Smooth muscle cell (in vitro differentiated cells): ENCODE measurements around the gene PCDHGA8. TPM values are rescaled to one million over a fixed set of nuclear protein-coding genes. Genes with fewer than 3 reads are reported as not detected.
"Not testable (repeated sequence)": the region's sequence is repeated elsewhere in the genome, so short reads cannot be mapped to it uniquely, and the experiment has no call there.

Experiments
- DNase-seq: peaks from one replicate; lab custom pipeline; 2025; ENCODE audit not compliant: unreplicated experiment; lab: John Stamatoyannopoulos, UW
- H2AFZ ChIP-seq: fragments of 200-600 bp; sonication (generic); 2 replicates; pipeline ENCODE4 v1.6.0; 2016; ENCODE audit warnings: antibody characterized with exemption, low read depth, mild to moderate bottlenecking
- H3F3A ChIP-seq: fragments of 200-600 bp; sonication (generic); 2 replicates; pipeline ENCODE4 v1.6.0; 2017; ENCODE audit warnings: antibody characterized with exemption, low read depth
- H3K27ac ChIP-seq: fragments of 200-600 bp; sonication (generic); 2 replicates; pipeline ENCODE4 v1.5.1; 2016; ENCODE audit warnings: low read depth, mild to moderate bottlenecking
- H3K27me3 ChIP-seq: fragments of 200-600 bp; sonication (generic); 2 replicates; pipeline ENCODE4 v1.6.1; 2016; ENCODE audit warnings: low read depth, mild to moderate bottlenecking
- H3K36me3 ChIP-seq: fragments of 200-600 bp; sonication (generic); 2 replicates; pipeline ENCODE4 v1.5.1; 2016; ENCODE audit warnings: low read depth
- H3K4me1 ChIP-seq: fragments of 200-600 bp; sonication (generic); 2 replicates; pipeline ENCODE4 v1.5.1; 2016; ENCODE audit warnings: low read depth
- H3K4me2 ChIP-seq: fragments of 200-600 bp; sonication (generic); 2 replicates; pipeline ENCODE4 v1.6.0; 2016; ENCODE audit warnings: mild to moderate bottlenecking
- H3K4me3 ChIP-seq: fragments of 200-600 bp; sonication (generic); 2 replicates; pipeline ENCODE4 v1.5.1; 2016; ENCODE audit warnings: mild to moderate bottlenecking
- H3K79me2 ChIP-seq: fragments of 200-600 bp; sonication (generic); 2 replicates; pipeline ENCODE4 v1.6.0; 2016; ENCODE audit warnings: low read depth, mild to moderate bottlenecking
- H3K9ac ChIP-seq: fragments of 200-600 bp; sonication (generic); 2 replicates; pipeline ENCODE4 v1.6.0; 2016; ENCODE audit warnings: low read depth
- H3K9me3 ChIP-seq: fragments of 200-600 bp; sonication (generic); replicated peaks from 2 replicates; pipeline ENCODE4 v1.5.1; 2016; ENCODE audit warnings: low read depth
- H4K20me1 ChIP-seq: fragments of 200-600 bp; sonication (generic); 2 replicates; pipeline ENCODE4 v1.6.0; 2016; ENCODE audit warnings: low read depth
- WGBS: methylation state at CpG from one replicate; pipeline ENCODE4 v1.1.7; 2016; ENCODE audit warnings: low lambda C conversion rate; 5-methylcytosine and 5-hydroxymethylcytosine counted together
- polyA plus RNA-seq: library from polyadenylated mRNA; unstranded; fragments of >200 nt; fragmentation: Nextera tagmentation; extraction: Ambion mirVana; gene quantifications from 2 replicates; pipeline ENCODE4 v1.2.1, GENCODE V29; 2016
- total RNA-seq: library from RNA; depleted of rRNA; stranded (reverse); fragments of >200 nt; gene quantifications from 2 replicates; pipeline ENCODE4 v1.2.3, GENCODE V29; 2014
- TF ChIP-seq, protein P1 (sequence below): fragments of 200-600 bp; sonication (generic); IDR thresholded peaks from 2 replicates; pipeline ENCODE4 v1.5.1; 2017; ENCODE audit warnings: borderline replicate concordance, mild to moderate bottlenecking, antibody characterized with exemption; ENCODE audit not compliant: insufficient read depth, poor library complexity, severe bottlenecking

Gene PCDHGA8
- total and polyA plus RNA-seq, 2 experiments from 2014 or later: 0.25 to 3.2 TPM

DNA sequence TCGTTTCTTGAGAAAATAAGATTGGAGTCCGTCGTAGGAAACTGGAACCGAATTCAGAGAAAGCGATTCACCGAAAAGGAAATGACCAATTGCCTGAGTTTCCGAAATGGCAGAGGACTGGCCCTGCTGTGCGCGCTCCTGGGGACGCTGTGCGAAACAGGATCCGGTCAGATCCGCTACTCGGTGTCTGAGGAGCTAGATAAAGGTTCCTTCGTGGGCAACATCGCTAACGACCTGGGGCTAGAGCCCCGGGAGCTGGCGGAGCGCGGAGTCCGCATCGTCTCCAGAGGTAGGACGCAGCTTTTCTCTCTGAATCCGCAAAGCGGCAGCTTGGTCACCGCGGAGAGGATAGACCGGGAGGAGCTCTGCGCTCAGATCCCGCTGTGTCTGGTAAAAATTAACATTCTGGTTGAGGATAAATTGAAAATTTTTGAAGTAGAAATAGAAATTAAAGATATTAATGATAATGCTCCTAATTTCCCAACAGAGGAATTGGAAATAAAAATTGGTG lies 48.4 kb upstream of the PCDHGA8 start:
- TF ChIP-seq, protein P1, sequence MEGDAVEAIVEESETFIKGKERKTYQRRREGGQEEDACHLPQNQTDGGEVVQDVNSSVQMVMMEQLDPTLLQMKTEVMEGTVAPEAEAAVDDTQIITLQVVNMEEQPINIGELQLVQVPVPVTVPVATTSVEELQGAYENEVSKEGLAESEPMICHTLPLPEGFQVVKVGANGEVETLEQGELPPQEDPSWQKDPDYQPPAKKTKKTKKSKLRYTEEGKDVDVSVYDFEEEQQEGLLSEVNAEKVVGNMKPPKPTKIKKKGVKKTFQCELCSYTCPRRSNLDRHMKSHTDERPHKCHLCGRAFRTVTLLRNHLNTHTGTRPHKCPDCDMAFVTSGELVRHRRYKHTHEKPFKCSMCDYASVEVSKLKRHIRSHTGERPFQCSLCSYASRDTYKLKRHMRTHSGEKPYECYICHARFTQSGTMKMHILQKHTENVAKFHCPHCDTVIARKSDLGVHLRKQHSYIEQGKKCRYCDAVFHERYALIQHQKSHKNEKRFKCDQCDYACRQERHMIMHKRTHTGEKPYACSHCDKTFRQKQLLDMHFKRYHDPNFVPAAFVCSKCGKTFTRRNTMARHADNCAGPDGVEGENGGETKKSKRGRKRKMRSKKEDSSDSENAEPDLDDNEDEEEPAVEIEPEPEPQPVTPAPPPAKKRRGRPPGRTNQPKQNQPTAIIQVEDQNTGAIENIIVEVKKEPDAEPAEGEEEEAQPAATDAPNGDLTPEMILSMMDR: no peak
- no peak overlapping the region for H3K4me2 ChIP-seq
- H4K20me1 ChIP-seq: no peaks in the 10 kb centered on the region
- H3K79me2 ChIP-seq: no peaks in the 10 kb centered on the region
- WGBS: 96% methylated on average over 31 of the region's 31 CpGs
- no peak overlapping the region for H3K4me3 ChIP-seq
- H3K27me3 ChIP-seq: no peaks in the 10 kb centered on the region
- H3K9me3 ChIP-seq: peaks cover 8% of the 10 kb centered on the region
- DNase-seq: no peak
- no peaks in the 10 kb centered on the region for H3F3A ChIP-seq
- no peaks in the 10 kb centered on the region for H3K4me1 ChIP-seq
- H3K36me3 ChIP-seq: no peaks in the 10 kb centered on the region
- no peak overlapping the region for H3K27ac ChIP-seq
- no peak overlapping the region for H3K9ac ChIP-seq
- no peak overlapping the region for H2AFZ ChIP-seq

DNA sequence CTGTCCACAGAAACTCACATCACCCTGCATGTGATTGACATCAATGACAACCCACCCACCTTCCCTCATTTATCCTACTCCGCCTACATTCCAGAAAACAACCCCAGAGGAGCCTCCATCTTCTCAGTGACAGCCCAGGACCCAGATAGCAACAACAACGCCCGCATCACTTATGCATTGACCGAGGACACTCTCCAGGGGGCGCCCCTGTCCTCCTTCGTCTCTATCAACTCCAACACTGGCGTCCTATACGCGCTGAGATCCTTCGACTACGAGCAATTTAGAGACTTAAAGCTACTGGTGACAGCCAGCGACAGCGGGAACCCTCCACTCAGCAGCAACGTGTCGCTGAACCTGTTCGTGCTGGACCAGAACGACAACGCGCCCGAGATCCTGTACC lies 47.1 kb upstream of the PCDHGA8 start:
- DNase-seq: no peak
- Histone ChIP-seq H3K9me3 (peaks cover 8% of the 10 kb centered on the region), H3K27me3 (no peaks in the 10 kb centered on the region), H2AFZ (no peak overlapping the region), H3F3A (no peaks in the 10 kb centered on the region), H3K9ac (no peak overlapping the region), H3K4me2 (no peak overlapping the region), H3K27ac (no peak overlapping the region), H3K4me1 (no peaks in the 10 kb centered on the region), H3K79me2 (no peaks in the 10 kb centered on the region), H4K20me1 (no peaks in the 10 kb centered on the region), H3K36me3 (no peaks in the 10 kb centered on the region), H3K4me3 (no peak overlapping the region)
- TF ChIP-seq, protein P1: no peak
- WGBS: 96% methylated on average over 20 of the region's 20 CpGs

DNA sequence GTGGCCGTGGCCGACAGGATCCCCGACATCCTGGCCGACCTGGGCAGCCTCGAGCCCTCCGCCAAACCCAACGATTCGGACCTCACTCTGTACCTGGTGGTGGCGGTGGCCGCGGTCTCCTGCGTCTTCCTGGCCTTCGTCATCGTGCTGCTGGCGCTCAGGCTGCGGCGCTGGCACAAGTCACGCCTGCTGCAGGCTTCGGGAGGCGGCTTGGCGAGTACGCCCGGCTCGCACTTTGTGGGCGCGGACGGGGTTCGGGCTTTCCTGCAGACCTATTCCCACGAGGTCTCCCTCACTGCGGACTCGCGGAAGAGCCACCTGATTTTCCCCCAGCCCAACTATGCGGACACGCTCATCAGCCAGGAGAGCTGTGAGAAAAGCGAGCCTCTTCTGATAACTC lies 46.4 kb upstream of the PCDHGA8 start:
- H3K4me2 ChIP-seq, H3K27ac ChIP-seq, H3K9me3 ChIP-seq, H3K36me3 ChIP-seq, H3K79me2 ChIP-seq, H4K20me1 ChIP-seq, H3F3A ChIP-seq, H3K4me1 ChIP-seq, H3K9ac ChIP-seq, DNase-seq, H2AFZ ChIP-seq, H3K4me3 ChIP-seq, H3K27me3 ChIP-seq: not testable (repeated sequence)
- 94% methylated on average over 22 of the region's 35 CpGs for WGBS

DNA sequence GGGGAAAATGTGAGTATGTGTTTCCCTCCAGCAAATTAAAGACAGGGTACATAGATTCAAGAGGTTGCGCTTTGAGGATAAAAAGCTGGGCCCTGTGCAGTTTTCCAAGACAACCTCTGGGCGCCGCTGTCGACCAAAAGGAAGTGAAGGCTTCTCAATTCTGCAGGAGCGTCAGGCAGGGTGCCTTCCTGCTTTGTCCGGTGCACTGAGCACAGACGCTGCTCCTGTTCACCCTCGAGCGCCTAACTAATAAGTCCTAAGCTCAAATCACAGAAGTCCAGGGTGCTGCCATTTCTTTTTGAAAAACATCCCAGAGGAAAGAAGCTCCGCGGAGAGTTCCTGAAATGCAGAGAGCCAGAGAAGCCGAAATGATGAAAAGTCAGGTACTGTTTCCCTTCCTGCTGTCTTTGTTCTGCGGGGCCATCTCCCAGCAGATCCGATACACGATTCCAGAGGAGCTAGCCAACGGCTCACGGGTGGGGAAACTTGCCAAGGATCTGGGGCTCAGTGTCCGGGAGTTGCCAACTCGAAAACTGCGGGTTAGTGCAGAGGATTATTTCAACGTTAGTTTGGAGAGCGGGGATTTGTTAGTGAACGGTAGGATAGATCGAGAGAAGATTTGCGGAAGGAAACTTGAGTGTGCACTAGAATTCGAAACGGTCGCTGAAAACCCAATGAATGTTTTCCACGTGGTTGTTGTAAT lies 42.4 kb upstream of the PCDHGA8 start, which contains the start of gene PCDHGB1:
Gene PCDHGB1 (plus strand): TSS at position 183 of the 703 bp plus-strand sequence. CDS start 162 bp downstream, at position 345.
- Histone ChIP-seq H4K20me1 (no peaks in the 10 kb centered on the region), H2AFZ (peak within 1 kb of the TSS; percentile 33), H3K9me3 (peaks cover 6% of the 10 kb centered on the region), H3K4me1 (no peaks in the 10 kb centered on the region), H3K4me2 (no peak within 1 kb of the TSS), H3F3A (no peaks in the 10 kb centered on the region), H3K27me3 (no peaks in the 10 kb centered on the region), H3K4me3 (no peak within 1 kb of the TSS), H3K27ac (no peak within 1 kb of the TSS), H3K9ac (no peak within 1 kb of the TSS), H3K36me3 (no peaks in the 10 kb centered on the region), H3K79me2 (no peaks in the 10 kb centered on the region)
- TF ChIP-seq, protein P1: peak; percentile 16
- DNase-seq: no peak
- 65% methylated on average over 29 of the region's 29 CpGs for WGBS
